ENCODE data around the gene TMCO2. TPM values are rescaled to one million over a fixed set of nuclear protein-coding genes. Genes with fewer than 3 reads are reported as not detected.
"Not testable (repeated sequence)": the region's sequence is repeated elsewhere in the genome, so short reads cannot be mapped to it uniquely, and the experiment has no call there.

Gene TMCO2
- total RNA-seq: not detected

- H3K9ac ChIP-seq (ENCODE audit: low read depth in 1 of 3, low read length in 3 of 3): no peak within 1 kb of the TSS
- no peaks in the 10 kb centered on the region for H3K27me3 ChIP-seq (ENCODE audit: control insufficient read depth in 3 of 3, insufficient read depth in 3 of 3, low read length in 3 of 3)
- H3K27ac ChIP-seq (ENCODE audit: low read depth, low read length): no peak within 1 kb of the TSS
- no peak within 1 kb of the TSS for H3K4me3 ChIP-seq (ENCODE audit: low read length in 3 of 3)
- no peaks in the 10 kb centered on the region for H3K9me3 ChIP-seq (ENCODE audit: control insufficient read depth in 3 of 3, low read length in 3 of 3)
- H3K36me3 ChIP-seq (ENCODE audit: control insufficient read depth in 3 of 3, insufficient read depth in 3 of 3, low read length in 3 of 3): no peaks in the 10 kb centered on the region
- H3K4me1 ChIP-seq (ENCODE audit: control insufficient read depth in 3 of 3, insufficient read depth in 3 of 3, low read length in 3 of 3): no peaks in the 10 kb centered on the region
Observed at GRCh38 chr1:40247655-40248054, at the start of gene TMCO2. TMCO2 (plus strand) TSS chr1:40247937; CDS start chr1:40247994, 57 bp downstream.

GRCh38 chr1:40199126-40199525, 48.6 kb upstream of the TMCO2 start:
- no peaks in the 10 kb centered on the region for H3K4me1 ChIP-seq (ENCODE audit: control insufficient read depth in 3 of 3, insufficient read depth in 3 of 3, low read length in 3 of 3)
- H3K36me3 ChIP-seq (ENCODE audit: control insufficient read depth in 3 of 3, insufficient read depth in 3 of 3, low read length in 3 of 3): peaks cover 0 to 7% (median 6%) of the 10 kb centered on the region in 3 donors
- no peaks in the 10 kb centered on the region for H3K27me3 ChIP-seq (ENCODE audit: control insufficient read depth in 3 of 3, insufficient read depth in 3 of 3, low read length in 3 of 3)
- no peak overlapping the region for H3K9ac ChIP-seq (ENCODE audit: low read depth in 1 of 3, low read length in 3 of 3)
- H3K27ac ChIP-seq (ENCODE audit: low read depth, low read length): no peak overlapping the region
- no peaks in the 10 kb centered on the region for H3K9me3 ChIP-seq (ENCODE audit: control insufficient read depth in 3 of 3, low read length in 3 of 3)
- no peak overlapping the region for H3K4me3 ChIP-seq (ENCODE audit: low read length in 3 of 3)

- H3K36me3 ChIP-seq (ENCODE audit: control insufficient read depth in 3 of 3, insufficient read depth in 3 of 3, low read length in 3 of 3): peaks cover 0 to 6% (median 4%) of the 10 kb centered on the region in 3 donors
- H3K27ac ChIP-seq (ENCODE audit: low read depth, low read length): no peak overlapping the region
- H3K4me3 ChIP-seq (ENCODE audit: low read length in 3 of 3): no peak overlapping the region
- no peaks in the 10 kb centered on the region for H3K4me1 ChIP-seq (ENCODE audit: control insufficient read depth in 3 of 3, insufficient read depth in 3 of 3, low read length in 3 of 3)
- H3K9me3 ChIP-seq (ENCODE audit: control insufficient read depth in 3 of 3, low read length in 3 of 3): no peaks in the 10 kb centered on the region
- H3K27me3 ChIP-seq (ENCODE audit: control insufficient read depth in 3 of 3, insufficient read depth in 3 of 3, low read length in 3 of 3): no peaks in the 10 kb centered on the region
- H3K9ac ChIP-seq (ENCODE audit: low read depth in 1 of 3, low read length in 3 of 3): no peak overlapping the region
Observed at GRCh38 chr1:40204856-40205255, 42.9 kb upstream of the TMCO2 start.

- Histone ChIP-seq H3K27ac (ENCODE audit: low read depth, low read length) (no peak overlapping the region), H3K27me3 (ENCODE audit: control insufficient read depth in 3 of 3, insufficient read depth in 3 of 3, low read length in 3 of 3) (no peaks in the 10 kb centered on the region), H3K4me1 (ENCODE audit: control insufficient read depth in 3 of 3, insufficient read depth in 3 of 3, low read length in 3 of 3) (peaks cover 0 to 3% (median 0%) of the 10 kb centered on the region in 3 donors), H3K9me3 (ENCODE audit: control insufficient read depth in 3 of 3, low read length in 3 of 3) (no peaks in the 10 kb centered on the region), H3K4me3 (ENCODE audit: low read length in 3 of 3) (no peak overlapping the region), H3K36me3 (ENCODE audit: control insufficient read depth in 3 of 3, insufficient read depth in 3 of 3, low read length in 3 of 3) (peaks cover 4 to 5% (median 4%) of the 10 kb centered on the region in 3 donors), H3K9ac (ENCODE audit: low read depth in 1 of 3, low read length in 3 of 3) (no peak overlapping the region)
Observed at GRCh38 chr1:40210511-40211204, 37.1 kb upstream of the TMCO2 start.

GRCh38 chr1:40218333-40218732, 29.4 kb upstream of the TMCO2 start:
- Histone ChIP-seq H3K36me3 (ENCODE audit: control insufficient read depth in 3 of 3, insufficient read depth in 3 of 3, low read length in 3 of 3) (peaks cover 4 to 7% (median 4%) of the 10 kb centered on the region in 3 donors), H3K9ac (ENCODE audit: low read depth in 1 of 3, low read length in 3 of 3) (no peak overlapping the region), H3K27me3 (ENCODE audit: control insufficient read depth in 3 of 3, insufficient read depth in 3 of 3, low read length in 3 of 3) (no peaks in the 10 kb centered on the region), H3K9me3 (ENCODE audit: control insufficient read depth in 3 of 3, low read length in 3 of 3) (no peaks in the 10 kb centered on the region), H3K4me1 (ENCODE audit: control insufficient read depth in 3 of 3, insufficient read depth in 3 of 3, low read length in 3 of 3) (no peaks in the 10 kb centered on the region), H3K27ac (ENCODE audit: low read depth, low read length) (no peak overlapping the region), H3K4me3 (ENCODE audit: low read length in 3 of 3) (no peak overlapping the region)

- not testable (repeated sequence) for H3K4me3 ChIP-seq (ENCODE audit: low read length in 3 of 3); H3K9me3 ChIP-seq (ENCODE audit: control insufficient read depth in 3 of 3, low read length in 3 of 3); H3K9ac ChIP-seq (ENCODE audit: low read depth in 1 of 3, low read length in 3 of 3); H3K4me1 ChIP-seq (ENCODE audit: control insufficient read depth in 3 of 3, insufficient read depth in 3 of 3, low read length in 3 of 3); H3K27me3 ChIP-seq (ENCODE audit: control insufficient read depth in 3 of 3, insufficient read depth in 3 of 3, low read length in 3 of 3); H3K27ac ChIP-seq (ENCODE audit: low read depth, low read length); H3K36me3 ChIP-seq (ENCODE audit: control insufficient read depth in 3 of 3, insufficient read depth in 3 of 3, low read length in 3 of 3)
Observed at GRCh38 chr1:40221471-40221905, 26.2 kb upstream of the TMCO2 start.

GRCh38 chr1:40221977-40222772, 25.6 kb upstream of the TMCO2 start:
- no peaks in the 10 kb centered on the region for H3K27me3 ChIP-seq (ENCODE audit: control insufficient read depth in 3 of 3, insufficient read depth in 3 of 3, low read length in 3 of 3)
- H3K27ac ChIP-seq (ENCODE audit: low read depth, low read length): no peak overlapping the region
- no peaks in the 10 kb centered on the region for H3K4me1 ChIP-seq (ENCODE audit: control insufficient read depth in 3 of 3, insufficient read depth in 3 of 3, low read length in 3 of 3)
- no peak overlapping the region for H3K4me3 ChIP-seq (ENCODE audit: low read length in 3 of 3)
- H3K9me3 ChIP-seq (ENCODE audit: control insufficient read depth in 3 of 3, low read length in 3 of 3): no peaks in the 10 kb centered on the region
- peaks cover 0 to 8% (median 4%) of the 10 kb centered on the region in 3 donors for H3K36me3 ChIP-seq (ENCODE audit: control insufficient read depth in 3 of 3, insufficient read depth in 3 of 3, low read length in 3 of 3)
- no peak overlapping the region for H3K9ac ChIP-seq (ENCODE audit: low read depth in 1 of 3, low read length in 3 of 3)

- Histone ChIP-seq H3K27ac (ENCODE audit: low read depth, low read length) (no peak overlapping the region), H3K36me3 (ENCODE audit: control insufficient read depth in 3 of 3, insufficient read depth in 3 of 3, low read length in 3 of 3) (peaks cover 0 to 13% (median 0%) of the 10 kb centered on the region in 3 donors), H3K27me3 (ENCODE audit: control insufficient read depth in 3 of 3, insufficient read depth in 3 of 3, low read length in 3 of 3) (no peaks in the 10 kb centered on the region), H3K4me1 (ENCODE audit: control insufficient read depth in 3 of 3, insufficient read depth in 3 of 3, low read length in 3 of 3) (no peaks in the 10 kb centered on the region), H3K4me3 (ENCODE audit: low read length in 3 of 3) (no peak overlapping the region), H3K9me3 (ENCODE audit: control insufficient read depth in 3 of 3, low read length in 3 of 3) (no peaks in the 10 kb centered on the region), H3K9ac (ENCODE audit: low read depth in 1 of 3, low read length in 3 of 3) (no peak overlapping the region)
Observed at GRCh38 chr1:40224040-40224439, 23.7 kb upstream of the TMCO2 start.

GRCh38 chr1:40226192-40226591, 21.5 kb upstream of the TMCO2 start:
- no peak overlapping the region for H3K9ac ChIP-seq (ENCODE audit: low read depth in 1 of 3, low read length in 3 of 3)
- H3K36me3 ChIP-seq (ENCODE audit: control insufficient read depth in 3 of 3, insufficient read depth in 3 of 3, low read length in 3 of 3): peaks cover 0 to 13% (median 4%) of the 10 kb centered on the region in 3 donors

GRCh38 chr1:40232444-40232843, 15.3 kb upstream of the TMCO2 start:
- H3K27me3 ChIP-seq (ENCODE audit: control insufficient read depth in 3 of 3, insufficient read depth in 3 of 3, low read length in 3 of 3): no peaks in the 10 kb centered on the region
- H3K9ac ChIP-seq (ENCODE audit: low read depth in 1 of 3, low read length in 3 of 3): no peak overlapping the region
- H3K4me1 ChIP-seq (ENCODE audit: control insufficient read depth in 3 of 3, insufficient read depth in 3 of 3, low read length in 3 of 3): no peaks in the 10 kb centered on the region
- no peak overlapping the region for H3K4me3 ChIP-seq (ENCODE audit: low read length in 3 of 3)
- no peaks in the 10 kb centered on the region for H3K9me3 ChIP-seq (ENCODE audit: control insufficient read depth in 3 of 3, low read length in 3 of 3)
- H3K36me3 ChIP-seq (ENCODE audit: control insufficient read depth in 3 of 3, insufficient read depth in 3 of 3, low read length in 3 of 3): peaks cover 18 to 42% (median 42%) of the 10 kb centered on the region in 3 donors
- no peak overlapping the region for H3K27ac ChIP-seq (ENCODE audit: low read depth, low read length)

More at GRCh38 chr1:40226192-40226591, 21.5 kb upstream of the TMCO2 start:
- Histone ChIP-seq H3K4me1 (ENCODE audit: control insufficient read depth in 3 of 3, insufficient read depth in 3 of 3, low read length in 3 of 3) (no peaks in the 10 kb centered on the region), H3K27ac (ENCODE audit: low read depth, low read length) (no peak overlapping the region), H3K27me3 (ENCODE audit: control insufficient read depth in 3 of 3, insufficient read depth in 3 of 3, low read length in 3 of 3) (no peaks in the 10 kb centered on the region), H3K4me3 (ENCODE audit: low read length in 3 of 3) (no peak overlapping the region), H3K9me3 (ENCODE audit: control insufficient read depth in 3 of 3, low read length in 3 of 3) (no peaks in the 10 kb centered on the region)

Data from skeletal muscle tissue (tissue), 4 donors.